H1 (cell line): Measurements from ENCODE around the gene TRAK1. TPM values are rescaled to one million over a fixed set of nuclear protein-coding genes. Genes with fewer than 3 reads are reported as not detected.

Experiments
- CTCF ChIA-PET: fragments of 300-600 bp; sonication (Branson Sonifier 250); formaldehyde crosslinking; loops from one replicate; lab custom pipeline; 2021; ENCODE audit not compliant: partially characterized antibody; lab: Charles Lee
- POLR2A ChIA-PET: fragments of 300-600 bp; sonication (Branson Sonifier 250); formaldehyde crosslinking; loops from one replicate; lab custom pipeline; 2021; ENCODE audit warnings: inconsistent platforms; ENCODE audit not compliant: partially characterized antibody; lab: Charles Lee
- DNase-seq, 2 experiments: peaks; one replicate each; pipeline versions ENCODE4 v3.0.0 to v3.0.0-alpha.2; 2010 to 2022; ENCODE audit warnings: low spot score in 2 of 2, low read depth in 1 of 2, mixed read lengths in 1 of 2
- FAIRE-seq: peaks from 2 replicates; lab custom pipeline; 2011; peaks lifted over from hg19 to GRCh38; lab: Jason Lieb, UNC
- H2AFZ ChIP-seq: 2 replicates; pipeline ENCODE4 v1.8.1; 2012; ENCODE audit warnings: low read length, inconsistent platforms
- H2AK5ac ChIP-seq: 2 replicates; pipeline ENCODE4 v1.6.1; 2013; ENCODE audit warnings: low read depth, low read length
- H2BK120ac ChIP-seq: replicated peaks from 2 replicates; pipeline ENCODE3; 2013; ENCODE audit warnings: low read depth, low read length, inconsistent platforms
- H2BK12ac ChIP-seq: 2 replicates; pipeline ENCODE4 v1.6.1; 2013; ENCODE audit warnings: low read depth, low read length
- H2BK15ac ChIP-seq: 2 replicates; pipeline ENCODE4 v1.6.1; 2013; ENCODE audit warnings: low read length
- H2BK20ac ChIP-seq: 2 replicates; pipeline ENCODE4 v1.6.1; 2013; ENCODE audit warnings: low read length
- H2BK5ac ChIP-seq: 2 replicates; pipeline ENCODE4 v1.6.1; 2013; ENCODE audit warnings: low read depth, low read length
- H3K14ac ChIP-seq: 2 replicates; pipeline ENCODE4 v1.6.1; 2013; ENCODE audit warnings: inconsistent platforms; ENCODE audit not compliant: insufficient read length
- H3K18ac ChIP-seq: 2 replicates; pipeline ENCODE4 v1.6.1; 2013; ENCODE audit warnings: low read length; ENCODE audit errors: extremely low read depth
- H3K23ac ChIP-seq: 2 replicates; pipeline ENCODE4 v1.6.1; 2013; ENCODE audit warnings: inconsistent platforms; ENCODE audit not compliant: insufficient read length
- H3K23me2 ChIP-seq: 2 replicates; pipeline ENCODE4 v1.6.1; 2013; ENCODE audit warnings: low read depth, low read length
- H3K27ac ChIP-seq: 2 replicates; pipeline ENCODE4 v1.6.1; 2011; ENCODE audit warnings: low read depth, low read length, inconsistent platforms
- H3K27me3 ChIP-seq, 4 experiments: replicated peaks in 1 of 4; 1 replicate in 1 of 4; 2 replicates in 3 of 4; pipeline versions ENCODE4 v1.6.1 to v1.8.1; 2011 to 2013; ENCODE audit warnings: low read length in 3 of 4, mild to moderate bottlenecking in 3 of 4, inconsistent platforms in 2 of 4, mixed read lengths in 2 of 4, moderate library complexity in 1 of 4; ENCODE audit not compliant: control insufficient read depth in 3 of 4, insufficient read depth in 3 of 4; ENCODE audit errors: extremely low read depth in 1 of 4
- H3K36me3 ChIP-seq, 4 experiments: 2 replicates each; pipeline versions ENCODE4 v1.6.1 to v1.8.1; 2011 to 2013; ENCODE audit warnings: mild to moderate bottlenecking in 4 of 4, low read length in 3 of 4, moderate library complexity in 2 of 4, control low read depth in 1 of 4, inconsistent platforms in 1 of 4; ENCODE audit not compliant: insufficient read depth in 4 of 4, control insufficient read depth in 2 of 4
- H3K4ac ChIP-seq: replicated peaks from 2 replicates; pipeline ENCODE3; 2013; ENCODE audit warnings: low read length, low read depth, mixed read lengths, inconsistent platforms; ENCODE audit not compliant: insufficient read length
- H3K4me1 ChIP-seq, 4 experiments: replicated peaks in 1 of 4; 1 replicate in 1 of 4; 2 replicates in 3 of 4; pipeline versions ENCODE4 v1.6.1 to v1.8.1; 2011 to 2013; ENCODE audit warnings: low read length in 3 of 4, inconsistent platforms in 2 of 4, mixed read lengths in 1 of 4; ENCODE audit not compliant: insufficient read depth in 4 of 4, control insufficient read depth in 3 of 4
- H3K4me2 ChIP-seq, 2 experiments: 2 replicates each; pipeline versions ENCODE4 v1.6.1 to v1.8.1; 2011 to 2013; ENCODE audit warnings: low read depth in 2 of 2, low read length in 2 of 2, control low read depth in 1 of 2, inconsistent platforms in 1 of 2, mild to moderate bottlenecking in 1 of 2; ENCODE audit not compliant: insufficient read depth in 1 of 2
- H3K4me3 ChIP-seq, 4 experiments: fragments of 200-600, 300-600 bp in 1 of 4; sonication (generic), shearing (Covaris generic), sonication (Bioruptor Twin) in 1 of 4; 2 replicates each; pipeline versions ENCODE4 v1.5.1 to v1.8.1; 2011 to 2016; ENCODE audit warnings: low read length in 4 of 4, low read depth in 3 of 4, control low read depth in 2 of 4, inconsistent platforms in 2 of 4, mild to moderate bottlenecking in 2 of 4, mixed read lengths in 1 of 4, moderate library complexity in 1 of 4; ENCODE audit not compliant: insufficient read depth in 2 of 4; ENCODE audit errors: extremely low read depth in 1 of 4
- H3K56ac ChIP-seq: replicated peaks from 2 replicates; pipeline ENCODE3; 2013; ENCODE audit warnings: low read depth, mild to moderate bottlenecking, mixed read lengths, low read length, inconsistent platforms; ENCODE audit not compliant: insufficient read length
- H3K79me1 ChIP-seq: 2 replicates; pipeline ENCODE4 v1.6.1; 2013; ENCODE audit warnings: low read depth, low read length, control low read depth
- H3K79me2 ChIP-seq, 2 experiments: 2 replicates each; pipeline versions ENCODE4 v1.6.1 to v1.8.1; 2012 to 2013; ENCODE audit warnings: low read length in 2 of 2, mild to moderate bottlenecking in 2 of 2, inconsistent platforms in 1 of 2; ENCODE audit not compliant: insufficient read depth in 2 of 2, control insufficient read depth in 1 of 2
- H3K9ac ChIP-seq, 4 experiments: replicated peaks in 1 of 4; 1 replicate in 1 of 4; 2 replicates in 3 of 4; pipeline versions ENCODE4 v1.6.1 to v1.8.1; 2011 to 2013; ENCODE audit warnings: low read depth in 3 of 4, low read length in 3 of 4, control low read depth in 2 of 4, mild to moderate bottlenecking in 2 of 4, moderate library complexity in 2 of 4, inconsistent platforms in 1 of 4; ENCODE audit errors: extremely low read depth in 1 of 4
- H3K9me3 ChIP-seq, 2 experiments: 2 replicates each; pipeline versions ENCODE4 v1.6.1 to v1.8.1; 2012 to 2013; ENCODE audit warnings: mild to moderate bottlenecking in 2 of 2, moderate library complexity in 2 of 2, control low read depth in 1 of 2, inconsistent platforms in 1 of 2, low read depth in 1 of 2, low read length in 1 of 2, mixed read lengths in 1 of 2; ENCODE audit not compliant: insufficient read depth in 2 of 2
- H4K20me1 ChIP-seq, 2 experiments: replicated peaks in 1 of 2; 2 replicates each; pipeline versions ENCODE3 to v1.8.1; 2011 to 2013; ENCODE audit warnings: inconsistent platforms in 2 of 2, low read length in 2 of 2, mild to moderate bottlenecking in 1 of 2; ENCODE audit not compliant: insufficient read depth in 2 of 2, control insufficient read depth in 1 of 2
- H4K5ac ChIP-seq: 2 replicates; pipeline ENCODE4 v1.6.1; 2013; ENCODE audit warnings: low read length, low read depth, mixed read lengths, inconsistent platforms; ENCODE audit not compliant: insufficient read length
- H4K8ac ChIP-seq: 2 replicates; pipeline ENCODE4 v1.8.0; 2013; ENCODE audit warnings: mild to moderate bottlenecking, moderate library complexity, low read length, inconsistent platforms; ENCODE audit not compliant: insufficient read depth; ENCODE audit errors: extremely low read depth
- H4K91ac ChIP-seq: replicated peaks from 2 replicates; pipeline ENCODE3; 2013; ENCODE audit warnings: low read length, mixed read lengths, inconsistent platforms; ENCODE audit not compliant: insufficient read length
- ATF2 ChIP-seq: IDR thresholded peaks from 2 replicates; pipeline ENCODE4 v1.6.1; 2012; ENCODE audit warnings: low read length, inconsistent platforms
- CBX8 ChIP-seq: fragments of 300-800, 300-1000 bp; sonication (generic); IDR thresholded peaks from 2 replicates; pipeline ENCODE4 v1.7.1; 2016; ENCODE audit warnings: low read depth, low read length, borderline replicate concordance
- KDM1A ChIP-seq: fragments of 200-600, 300-600 bp; sonication (generic); IDR thresholded peaks from 2 replicates; pipeline ENCODE4 v1.7.1; 2016; ENCODE audit warnings: mild to moderate bottlenecking, low read length, borderline replicate concordance
- TBP ChIP-seq: IDR thresholded peaks from 2 replicates; pipeline ENCODE4 v1.6.1; 2011; ENCODE audit warnings: low read depth, low read length, improper control_type of control experiment
- WGBS, 2 experiments: shearing (Covaris generic) in 1 of 2; methylation state at CpG; one replicate each; pipeline versions ENCODE4 v1.1.6 to v1.1.7; 2013 to 2015; ENCODE audit warnings: low lambda C conversion rate in 2 of 2, mixed read lengths in 2 of 2, inconsistent platforms in 1 of 2, low coverage in 1 of 2, missing lambda C conversion rate in 1 of 2; ENCODE audit not compliant: insufficient replicate concordance in 2 of 2, insufficient coverage in 1 of 2, insufficient read length in 1 of 2; ENCODE audit errors: extremely low coverage in 1 of 2, missing lambda C conversion rate in 1 of 2; 5-methylcytosine and 5-hydroxymethylcytosine counted together
- polyA plus RNA-seq, 7 experiments: library from polyadenylated mRNA; depleted of rRNA in 3 of 7; stranded (reverse) in 5 of 7; unstranded in 2 of 7; fragments of >200 nt in 5 of 7; fragments of 200-250 nt in 2 of 7; gene quantifications; 1 replicate in 5 of 7; 2 replicates in 1 of 7; 4 replicates in 1 of 7; pipeline versions ENCODE4 v1.2.1 to v1.2.3, GENCODE V29; 2011 to 2013; ENCODE audit warnings: missing spikeins in 2 of 7, mixed read lengths in 2 of 7
- total RNA-seq: library from RNA; stranded (reverse); fragmentation: NEBNext Ultra II Directional; extraction: Animal tissue kit (Norgen Biotek cat#: 25700); gene quantifications from 2 replicates; pipeline ENCODE4 v1.2.1, GENCODE V29; 2021
- TF ChIP-seq, protein P1 (sequence below), 3 experiments: IDR thresholded peaks; 1 replicate in 2 of 3; 2 replicates in 1 of 3; pipeline versions ENCODE4 v1.5.1 to v1.6.1; 2011; ENCODE audit warnings: low read length in 3 of 3, mild to moderate bottlenecking in 3 of 3, inconsistent platforms in 2 of 3, low read depth in 1 of 3, moderate library complexity in 1 of 3; ENCODE audit not compliant: insufficient read depth in 1 of 3; ENCODE audit errors: control extremely low read depth in 1 of 3

TRAK1 gene
- total and polyA plus RNA-seq, 2 of the 8 experiments (the other 6 are each of a cell fraction or from before 2014, with no cell fraction given): 21.3 to 32.7 TPM

GRCh38 chr3:42161050-42161935 is 70.1 kb downstream of the TRAK1 start:
- ChIA-PET POLR2A (interaction anchor here (0.9 kb wide), 1 partner anchor 8 kb away, joined by 3 read pairs; no protein-coding TSS in a partner anchor), CTCF (interaction anchor here (0.9 kb wide), 1 partner anchor 131 kb away, joined by 3 read pairs; no protein-coding TSS in a partner anchor)
- Histone ChIP-seq H2BK12ac (no peak overlapping the region), H3K79me2 (peaks cover 2 to 46% of the 10 kb centered on the region in 2 experiments; a peak in 3 of 4 replicates), H3K9me3 (no peaks in the 10 kb centered on the region), H4K5ac (no peak overlapping the region), H3K56ac (no peak overlapping the region), H3K4me1 (peaks cover 0 to 6% (median 4%) of the 10 kb centered on the region in 4 experiments; a peak in 5 of 7 replicates), H2BK120ac (no peak overlapping the region), H3K4me3 (peak overlapping the region in 1 of 4 experiments; percentile 62; a peak in 2 of 8 replicates), H2AK5ac (no peak overlapping the region), H3K79me1 (peaks cover 6% of the 10 kb centered on the region), H4K91ac (no peak overlapping the region), H3K18ac (no peak overlapping the region), H3K23ac (no peak overlapping the region), H3K4ac (no peak overlapping the region), H3K23me2 (peaks cover 4% of the 10 kb centered on the region; the same call in 1 of the 2 replicates), H4K8ac (no peak overlapping the region), H3K14ac (no peak overlapping the region), H3K36me3 (no peaks in the 10 kb centered on the region), H3K27ac (no peak overlapping the region), H4K20me1 (no peaks in the 10 kb centered on the region), H2BK15ac (no peak overlapping the region), H2BK20ac (no peak overlapping the region), H3K4me2 (peak overlapping the region; percentile 40 to 75), H2AFZ (no peak overlapping the region), H3K27me3 (no peaks in the 10 kb centered on the region), H3K9ac (no peak overlapping the region), H2BK5ac (peak overlapping the region; percentile 32; the same call in 1 of the 2 replicates)
- 89% methylated on average over 6 of the region's 6 CpGs; no CpG with 5 or more reads in 1 of the 2 experiments for WGBS, 2 experiments
- DNase-seq (no peak), FAIRE-seq (no peak)
- TF ChIP-seq KDM1A (peak; percentile 84), CBX8 (no peak), TBP (no peak), ATF2 (no peak)
- TF ChIP-seq, protein P1, sequence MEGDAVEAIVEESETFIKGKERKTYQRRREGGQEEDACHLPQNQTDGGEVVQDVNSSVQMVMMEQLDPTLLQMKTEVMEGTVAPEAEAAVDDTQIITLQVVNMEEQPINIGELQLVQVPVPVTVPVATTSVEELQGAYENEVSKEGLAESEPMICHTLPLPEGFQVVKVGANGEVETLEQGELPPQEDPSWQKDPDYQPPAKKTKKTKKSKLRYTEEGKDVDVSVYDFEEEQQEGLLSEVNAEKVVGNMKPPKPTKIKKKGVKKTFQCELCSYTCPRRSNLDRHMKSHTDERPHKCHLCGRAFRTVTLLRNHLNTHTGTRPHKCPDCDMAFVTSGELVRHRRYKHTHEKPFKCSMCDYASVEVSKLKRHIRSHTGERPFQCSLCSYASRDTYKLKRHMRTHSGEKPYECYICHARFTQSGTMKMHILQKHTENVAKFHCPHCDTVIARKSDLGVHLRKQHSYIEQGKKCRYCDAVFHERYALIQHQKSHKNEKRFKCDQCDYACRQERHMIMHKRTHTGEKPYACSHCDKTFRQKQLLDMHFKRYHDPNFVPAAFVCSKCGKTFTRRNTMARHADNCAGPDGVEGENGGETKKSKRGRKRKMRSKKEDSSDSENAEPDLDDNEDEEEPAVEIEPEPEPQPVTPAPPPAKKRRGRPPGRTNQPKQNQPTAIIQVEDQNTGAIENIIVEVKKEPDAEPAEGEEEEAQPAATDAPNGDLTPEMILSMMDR (IDR thresholded peaks at IDR 0.05; ENCODE audit: control extremely low read depth in 1 of 3, insufficient read depth in 1 of 3, low read depth in 1 of 3, low read length in 3 of 3): no peak
